Astrocyte (in vitro differentiated cells and primary cell): ENCODE data around the gene B2M.

Experiments
- CTCF ChIP-seq: IDR thresholded peaks from 2 replicates; pipeline ENCODE4 v1.5.1; 2011; ENCODE audit warnings: low read depth, mild to moderate bottlenecking, inconsistent platforms, low read length, moderate library complexity; ENCODE audit not compliant: insufficient read depth
- EZH2 ChIP-seq: IDR thresholded peaks from 2 replicates; pipeline ENCODE4 v1.6.1; 2012; ENCODE audit warnings: mild to moderate bottlenecking, low read length, inconsistent platforms; ENCODE audit not compliant: insufficient read depth

DNA sequence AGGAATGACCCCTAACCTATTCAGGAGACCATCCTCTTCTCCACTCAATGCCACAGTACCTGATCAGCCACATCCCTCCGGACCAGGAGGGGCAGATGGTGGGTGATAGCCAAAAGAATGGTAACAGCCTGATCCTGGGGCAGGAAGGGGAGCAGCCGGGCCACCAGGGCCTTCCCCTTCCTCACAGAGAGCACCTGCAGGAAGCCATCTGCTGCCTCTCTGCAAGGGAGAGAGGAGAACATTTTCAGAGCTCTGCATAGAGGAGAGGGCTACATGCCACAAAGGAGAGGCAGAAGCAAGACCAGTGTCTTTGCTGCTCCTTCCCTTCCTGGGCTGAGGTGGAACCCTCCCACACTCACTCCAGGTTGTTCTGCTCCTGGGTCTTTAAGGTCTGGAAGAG, 42.4 kb upstream of the B2M start:
- TF ChIP-seq EZH2 (no peak), CTCF (no peak)
